Transverse colon (tissue), 4 donors: ENCODE results near the gene CTNND2.

Source experiments
- EP300 ChIP-seq: sonication (generic); formaldehyde crosslinking; IDR thresholded peaks from one replicate; pipeline ENCODE4 v1.6.1; 2017; ENCODE audit warnings: antibody characterized with exemption, low read depth
- POLR2A ChIP-seq: fragments of 450-650 bp; IDR thresholded peaks from one replicate; pipeline ENCODE4 v1.6.1; 2016; ENCODE audit warnings: antibody characterized with exemption, mild to moderate bottlenecking, moderate library complexity
- POLR2AphosphoS5 ChIP-seq, 3 donors: sonication (generic); formaldehyde crosslinking; IDR thresholded peaks; one replicate each; pipeline ENCODE4 v1.6.1; 2016; ENCODE audit warnings: antibody characterized with exemption in 3 of 3
- TF ChIP-seq, protein P1 (sequence below), 5 experiments: fragments of 200-600 bp in 3 of 5; fragments of 450-650 bp in 2 of 5; sonication (generic) in 3 of 5; IDR thresholded peaks; 1 replicate in 2 of 5; 2 replicates in 3 of 5; pipeline ENCODE4 v1.5.1; 2016 to 2017; ENCODE audit warnings: antibody characterized with exemption in 5 of 5, inconsistent platforms in 3 of 5, mild to moderate bottlenecking in 2 of 5, moderate library complexity in 1 of 5

GRCh38 chr5:11234501-11234911 is 669.7 kb downstream of the CTNND2 start:
- no peak for TF ChIP-seq EP300
- TF ChIP-seq, protein P1, sequence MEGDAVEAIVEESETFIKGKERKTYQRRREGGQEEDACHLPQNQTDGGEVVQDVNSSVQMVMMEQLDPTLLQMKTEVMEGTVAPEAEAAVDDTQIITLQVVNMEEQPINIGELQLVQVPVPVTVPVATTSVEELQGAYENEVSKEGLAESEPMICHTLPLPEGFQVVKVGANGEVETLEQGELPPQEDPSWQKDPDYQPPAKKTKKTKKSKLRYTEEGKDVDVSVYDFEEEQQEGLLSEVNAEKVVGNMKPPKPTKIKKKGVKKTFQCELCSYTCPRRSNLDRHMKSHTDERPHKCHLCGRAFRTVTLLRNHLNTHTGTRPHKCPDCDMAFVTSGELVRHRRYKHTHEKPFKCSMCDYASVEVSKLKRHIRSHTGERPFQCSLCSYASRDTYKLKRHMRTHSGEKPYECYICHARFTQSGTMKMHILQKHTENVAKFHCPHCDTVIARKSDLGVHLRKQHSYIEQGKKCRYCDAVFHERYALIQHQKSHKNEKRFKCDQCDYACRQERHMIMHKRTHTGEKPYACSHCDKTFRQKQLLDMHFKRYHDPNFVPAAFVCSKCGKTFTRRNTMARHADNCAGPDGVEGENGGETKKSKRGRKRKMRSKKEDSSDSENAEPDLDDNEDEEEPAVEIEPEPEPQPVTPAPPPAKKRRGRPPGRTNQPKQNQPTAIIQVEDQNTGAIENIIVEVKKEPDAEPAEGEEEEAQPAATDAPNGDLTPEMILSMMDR (IDR thresholded peaks at IDR 0.05), result no peak
- no peak for TF ChIP-seq POLR2A
- TF ChIP-seq POLR2AphosphoS5 (IDR thresholded peaks at IDR 0.05), result no peak
